ENCODE results near the gene FYN.

GRCh38 chr6:111800821-111801220 is 72.4 kb downstream of the FYN start:
- no peak for TF ChIP-seq POLR2A (IDR thresholded peaks at IDR 0.05)
- TF ChIP-seq CTCF (IDR thresholded peaks at IDR 0.05): no peak
